Type B pancreatic cell (in vitro differentiated cells): ENCODE results near the gene LEKR1. TPM values are rescaled to one million over a fixed set of nuclear protein-coding genes. Genes with fewer than 3 reads are reported as not detected.

Experiments
- DNase-seq: peaks from one replicate; pipeline ENCODE4 v3.0.0; 2021; ENCODE audit warnings: mixed read lengths; ENCODE audit not compliant: unreplicated experiment; ENCODE audit errors: extremely low spot score
- H3K27ac Mint-ChIP-seq: 2 replicates; pipeline ENCODE4 v1.8.0; 2021; ENCODE audit warnings: mild to moderate bottlenecking, mixed read lengths
- H3K27me3 Mint-ChIP-seq: 2 replicates; pipeline ENCODE4 v1.8.0; 2021; ENCODE audit warnings: mixed read lengths
- H3K36me3 Mint-ChIP-seq: 2 replicates; pipeline ENCODE4 v1.8.0; 2021; ENCODE audit warnings: mixed read lengths
- H3K4me1 Mint-ChIP-seq: one replicate; pipeline ENCODE4 v1.8.0; 2021; ENCODE audit warnings: mixed read lengths; ENCODE audit not compliant: unreplicated experiment
- H3K4me3 Mint-ChIP-seq: 2 replicates; pipeline ENCODE4 v1.8.0; 2021; ENCODE audit warnings: mild to moderate bottlenecking, mixed read lengths
- H3K9me3 Mint-ChIP-seq: 2 replicates; pipeline ENCODE4 v1.8.0; 2021; ENCODE audit warnings: mixed read lengths
- CTCF ChIP-seq: fragments of 200-600 bp; sonication (generic); conservative IDR thresholded peaks from 2 replicates; pipeline ENCODE4 v1.5.0; 2021; ENCODE audit warnings: antibody characterized with exemption, mild to moderate bottlenecking
- total RNA-seq: library from RNA; stranded (reverse); gene quantifications from 2 replicates; pipeline ENCODE4 v1.2.1, GENCODE V29; 2021; ENCODE audit warnings: low replicate concordance

Gene LEKR1
- total RNA-seq, 1 donor from 2014 or later, result 1.6 TPM

- H3K4me1 Mint-ChIP-seq, result peaks cover 21% of the 10 kb centered on the region
- no peak for TF ChIP-seq CTCF
- H3K27ac Mint-ChIP-seq, result peak overlapping the region; percentile 100
- peak overlapping the region; percentile 94 for H3K4me3 Mint-ChIP-seq
- no peak for DNase-seq
- no peaks in the 10 kb centered on the region for H3K27me3 Mint-ChIP-seq
- H3K36me3 Mint-ChIP-seq, result peaks cover 4% of the 10 kb centered on the region
- no peaks in the 10 kb centered on the region for H3K9me3 Mint-ChIP-seq
These were observed 384 bp upstream of the LEKR1 start for GRCh38 chr3:156825795-156826143.

GRCh38 chr3:156826896-156827882 is 1.0 kb downstream of the LEKR1 start:
- TF ChIP-seq CTCF, result no peak
- H3K27me3 Mint-ChIP-seq, result no peaks in the 10 kb centered on the region
- peaks cover 4% of the 10 kb centered on the region for H3K36me3 Mint-ChIP-seq
- peak overlapping the region; percentile 100 for H3K27ac Mint-ChIP-seq
- no peaks in the 10 kb centered on the region for H3K9me3 Mint-ChIP-seq
- H3K4me1 Mint-ChIP-seq, result peaks cover 21% of the 10 kb centered on the region
- H3K4me3 Mint-ChIP-seq, result peak overlapping the region; percentile 94
- no peak for DNase-seq

- H3K27me3 Mint-ChIP-seq, result no peaks in the 10 kb centered on the region
These were observed 4.9 kb downstream of the LEKR1 start for GRCh38 chr3:156831006-156831405.

GRCh38 chr3:156834435-156834834 is 8.3 kb downstream of the LEKR1 start:
- H3K9me3 Mint-ChIP-seq, result no peaks in the 10 kb centered on the region
- peaks cover under 1% of the 10 kb centered on the region for H3K36me3 Mint-ChIP-seq
- no peak for DNase-seq
- H3K4me1 Mint-ChIP-seq, result no peaks in the 10 kb centered on the region
- H3K27ac Mint-ChIP-seq, result no peak overlapping the region
- H3K4me3 Mint-ChIP-seq, result no peak overlapping the region
- no peaks in the 10 kb centered on the region for H3K27me3 Mint-ChIP-seq
- no peak for TF ChIP-seq CTCF

More at GRCh38 chr3:156831006-156831405, 4.9 kb downstream of the LEKR1 start:
- H3K27ac Mint-ChIP-seq, result no peak overlapping the region
- DNase-seq, result no peak
- TF ChIP-seq CTCF, result no peak
- no peak overlapping the region for H3K4me3 Mint-ChIP-seq
- H3K36me3 Mint-ChIP-seq, result peaks cover 4% of the 10 kb centered on the region
- H3K9me3 Mint-ChIP-seq, result no peaks in the 10 kb centered on the region
- H3K4me1 Mint-ChIP-seq, result peaks cover 18% of the 10 kb centered on the region

- DNase-seq, result no peak
These were observed 8.9 kb downstream of the LEKR1 start for GRCh38 chr3:156834962-156835535.

More at GRCh38 chr3:156834962-156835535, 8.9 kb downstream of the LEKR1 start:
- no peak overlapping the region for H3K4me3 Mint-ChIP-seq
- no peaks in the 10 kb centered on the region for H3K9me3 Mint-ChIP-seq
- H3K27me3 Mint-ChIP-seq, result no peaks in the 10 kb centered on the region
- TF ChIP-seq CTCF, result no peak
- no peaks in the 10 kb centered on the region for H3K36me3 Mint-ChIP-seq
- no peak overlapping the region for H3K27ac Mint-ChIP-seq
- H3K4me1 Mint-ChIP-seq, result no peaks in the 10 kb centered on the region
